ENCODE results near the gene SPOUT1.

DNA sequence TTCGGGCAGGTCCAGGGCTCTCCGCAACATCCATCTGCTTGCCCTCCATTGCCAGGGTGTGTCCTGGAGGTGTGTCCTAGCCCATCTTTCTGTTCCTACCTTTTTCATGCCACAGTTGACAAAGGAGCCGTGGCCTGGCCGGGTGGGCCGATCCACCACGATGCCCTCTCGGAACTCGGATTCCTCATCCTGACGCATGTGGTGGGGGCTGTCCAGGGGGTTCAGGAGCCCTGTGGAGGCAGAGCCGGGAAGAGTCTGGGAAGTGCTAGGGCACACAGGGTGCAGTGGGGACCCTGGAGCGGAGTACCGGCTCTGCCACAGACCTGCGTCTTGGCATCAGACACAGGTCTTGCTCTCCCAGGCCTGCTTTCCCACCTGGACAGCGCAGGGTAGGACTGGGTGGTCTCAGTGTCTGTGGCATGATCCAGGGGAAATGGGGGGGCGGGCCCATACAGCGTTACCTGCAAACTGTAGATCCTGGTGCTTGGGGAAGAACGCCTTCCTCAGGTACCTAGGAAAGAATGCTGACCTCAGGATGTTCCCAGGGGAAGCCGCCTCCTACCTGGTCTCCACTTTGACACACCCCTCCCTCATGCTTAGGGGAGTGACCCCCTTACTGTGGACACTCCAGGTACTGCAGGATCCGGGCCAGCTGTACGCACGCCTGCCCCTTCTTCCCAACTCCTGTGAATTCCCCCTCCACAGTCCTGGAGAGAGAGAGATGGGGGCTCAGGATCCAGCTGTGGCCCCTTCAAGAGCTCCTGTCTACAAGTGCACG, 3.5 kb downstream of the SPOUT1 start:
- TF ChIP-seq, protein P1, sequence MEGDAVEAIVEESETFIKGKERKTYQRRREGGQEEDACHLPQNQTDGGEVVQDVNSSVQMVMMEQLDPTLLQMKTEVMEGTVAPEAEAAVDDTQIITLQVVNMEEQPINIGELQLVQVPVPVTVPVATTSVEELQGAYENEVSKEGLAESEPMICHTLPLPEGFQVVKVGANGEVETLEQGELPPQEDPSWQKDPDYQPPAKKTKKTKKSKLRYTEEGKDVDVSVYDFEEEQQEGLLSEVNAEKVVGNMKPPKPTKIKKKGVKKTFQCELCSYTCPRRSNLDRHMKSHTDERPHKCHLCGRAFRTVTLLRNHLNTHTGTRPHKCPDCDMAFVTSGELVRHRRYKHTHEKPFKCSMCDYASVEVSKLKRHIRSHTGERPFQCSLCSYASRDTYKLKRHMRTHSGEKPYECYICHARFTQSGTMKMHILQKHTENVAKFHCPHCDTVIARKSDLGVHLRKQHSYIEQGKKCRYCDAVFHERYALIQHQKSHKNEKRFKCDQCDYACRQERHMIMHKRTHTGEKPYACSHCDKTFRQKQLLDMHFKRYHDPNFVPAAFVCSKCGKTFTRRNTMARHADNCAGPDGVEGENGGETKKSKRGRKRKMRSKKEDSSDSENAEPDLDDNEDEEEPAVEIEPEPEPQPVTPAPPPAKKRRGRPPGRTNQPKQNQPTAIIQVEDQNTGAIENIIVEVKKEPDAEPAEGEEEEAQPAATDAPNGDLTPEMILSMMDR (IDR thresholded peaks at IDR 0.05; ENCODE audit: insufficient read depth, low read length, poor library complexity, severe bottlenecking): no peak
- TF ChIP-seq EZH2phosphoT487 (conservative IDR thresholded peaks at IDR 0.05; ENCODE audit: low read length): no peak

Measured in SU-DHL-6 (cell line).